ENCODE results near the gene ARHGAP6.

Gene ARHGAP6

DNA sequence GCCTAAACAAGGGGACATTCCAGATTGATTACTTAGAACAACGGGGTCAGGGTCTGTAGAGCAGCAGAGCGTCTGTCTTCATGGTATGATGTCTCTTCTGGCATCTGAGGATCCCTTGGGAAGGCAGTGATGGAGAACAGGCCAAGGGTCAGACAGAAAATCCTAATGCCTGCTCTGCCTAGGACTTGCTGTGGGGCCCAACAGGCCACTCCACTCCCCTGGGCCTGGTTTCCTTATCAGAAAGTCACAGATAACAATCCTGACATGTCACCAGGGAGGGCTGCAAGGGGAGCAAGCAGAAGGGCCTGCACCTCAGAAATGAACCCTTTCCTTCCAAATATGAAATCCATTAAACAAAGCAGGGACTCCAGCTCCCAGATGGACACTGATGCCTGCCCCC, 21.4 kb upstream of the ARHGAP6 start:
- no peak for DNase-seq (ENCODE audit: low read depth in 1 of 2, low spot score in 1 of 2)
- Histone ChIP-seq H3K4me3 (replicated peaks; ENCODE audit: insufficient read depth, low read length) (no peak overlapping the region), H3K27me3 (ENCODE audit: insufficient read depth, poor library complexity, severe bottlenecking) (no peaks in the 10 kb centered on the region), H3K27ac (replicated peaks) (no peak overlapping the region)
- TF ChIP-seq, protein P1, sequence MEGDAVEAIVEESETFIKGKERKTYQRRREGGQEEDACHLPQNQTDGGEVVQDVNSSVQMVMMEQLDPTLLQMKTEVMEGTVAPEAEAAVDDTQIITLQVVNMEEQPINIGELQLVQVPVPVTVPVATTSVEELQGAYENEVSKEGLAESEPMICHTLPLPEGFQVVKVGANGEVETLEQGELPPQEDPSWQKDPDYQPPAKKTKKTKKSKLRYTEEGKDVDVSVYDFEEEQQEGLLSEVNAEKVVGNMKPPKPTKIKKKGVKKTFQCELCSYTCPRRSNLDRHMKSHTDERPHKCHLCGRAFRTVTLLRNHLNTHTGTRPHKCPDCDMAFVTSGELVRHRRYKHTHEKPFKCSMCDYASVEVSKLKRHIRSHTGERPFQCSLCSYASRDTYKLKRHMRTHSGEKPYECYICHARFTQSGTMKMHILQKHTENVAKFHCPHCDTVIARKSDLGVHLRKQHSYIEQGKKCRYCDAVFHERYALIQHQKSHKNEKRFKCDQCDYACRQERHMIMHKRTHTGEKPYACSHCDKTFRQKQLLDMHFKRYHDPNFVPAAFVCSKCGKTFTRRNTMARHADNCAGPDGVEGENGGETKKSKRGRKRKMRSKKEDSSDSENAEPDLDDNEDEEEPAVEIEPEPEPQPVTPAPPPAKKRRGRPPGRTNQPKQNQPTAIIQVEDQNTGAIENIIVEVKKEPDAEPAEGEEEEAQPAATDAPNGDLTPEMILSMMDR (IDR thresholded peaks at IDR 0.05; ENCODE audit: insufficient read depth, low read length): no peak
- no peak for TF ChIP-seq SPI1 (IDR thresholded peaks at IDR 0.05; ENCODE audit: borderline replicate concordance, low read depth)
- TF ChIP-seq, protein P2, sequence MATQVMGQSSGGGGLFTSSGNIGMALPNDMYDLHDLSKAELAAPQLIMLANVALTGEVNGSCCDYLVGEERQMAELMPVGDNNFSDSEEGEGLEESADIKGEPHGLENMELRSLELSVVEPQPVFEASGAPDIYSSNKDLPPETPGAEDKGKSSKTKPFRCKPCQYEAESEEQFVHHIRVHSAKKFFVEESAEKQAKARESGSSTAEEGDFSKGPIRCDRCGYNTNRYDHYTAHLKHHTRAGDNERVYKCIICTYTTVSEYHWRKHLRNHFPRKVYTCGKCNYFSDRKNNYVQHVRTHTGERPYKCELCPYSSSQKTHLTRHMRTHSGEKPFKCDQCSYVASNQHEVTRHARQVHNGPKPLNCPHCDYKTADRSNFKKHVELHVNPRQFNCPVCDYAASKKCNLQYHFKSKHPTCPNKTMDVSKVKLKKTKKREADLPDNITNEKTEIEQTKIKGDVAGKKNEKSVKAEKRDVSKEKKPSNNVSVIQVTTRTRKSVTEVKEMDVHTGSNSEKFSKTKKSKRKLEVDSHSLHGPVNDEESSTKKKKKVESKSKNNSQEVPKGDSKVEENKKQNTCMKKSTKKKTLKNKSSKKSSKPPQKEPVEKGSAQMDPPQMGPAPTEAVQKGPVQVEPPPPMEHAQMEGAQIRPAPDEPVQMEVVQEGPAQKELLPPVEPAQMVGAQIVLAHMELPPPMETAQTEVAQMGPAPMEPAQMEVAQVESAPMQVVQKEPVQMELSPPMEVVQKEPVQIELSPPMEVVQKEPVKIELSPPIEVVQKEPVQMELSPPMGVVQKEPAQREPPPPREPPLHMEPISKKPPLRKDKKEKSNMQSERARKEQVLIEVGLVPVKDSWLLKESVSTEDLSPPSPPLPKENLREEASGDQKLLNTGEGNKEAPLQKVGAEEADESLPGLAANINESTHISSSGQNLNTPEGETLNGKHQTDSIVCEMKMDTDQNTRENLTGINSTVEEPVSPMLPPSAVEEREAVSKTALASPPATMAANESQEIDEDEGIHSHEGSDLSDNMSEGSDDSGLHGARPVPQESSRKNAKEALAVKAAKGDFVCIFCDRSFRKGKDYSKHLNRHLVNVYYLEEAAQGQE (IDR thresholded peaks at IDR 0.05; ENCODE audit: insufficient replicate concordance, low read depth): no peak
- TF ChIP-seq POLR2AphosphoS5 (IDR thresholded peaks at IDR 0.05; ENCODE audit: low read depth): no peak
- no peak for TF ChIP-seq GABPA (IDR thresholded peaks at IDR 0.05; ENCODE audit: low read depth)

DNA sequence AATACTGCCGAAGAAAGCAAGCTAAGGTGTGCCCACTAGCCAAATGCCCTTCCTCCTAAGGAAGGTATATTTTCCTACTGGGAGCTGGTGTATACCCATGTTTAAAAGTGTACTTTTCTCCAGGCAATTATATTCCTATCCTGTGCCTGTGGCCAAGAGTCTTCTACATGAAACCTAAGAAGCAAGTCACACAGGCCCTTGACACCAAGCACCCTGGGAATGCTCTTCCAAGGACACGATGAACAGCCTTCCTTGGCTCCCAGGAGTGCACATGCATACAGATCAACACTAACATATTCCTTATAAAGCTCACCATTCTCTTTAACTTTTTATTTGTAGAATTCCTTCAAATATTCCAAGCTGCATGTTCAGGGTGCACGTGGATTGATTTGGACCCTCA, 17.3 kb upstream of the ARHGAP6 start:
- no peaks in the 10 kb centered on the region for H3K27me3 ChIP-seq (ENCODE audit: insufficient read depth, poor library complexity, severe bottlenecking)
- no peak overlapping the region for H3K27ac ChIP-seq (replicated peaks)
- no peak for TF ChIP-seq GABPA (IDR thresholded peaks at IDR 0.05; ENCODE audit: low read depth)
- TF ChIP-seq, protein P1 (IDR thresholded peaks at IDR 0.05; ENCODE audit: insufficient read depth, low read length): no peak
- no peak for TF ChIP-seq SPI1 (IDR thresholded peaks at IDR 0.05; ENCODE audit: borderline replicate concordance, low read depth)
- TF ChIP-seq, protein P2 (IDR thresholded peaks at IDR 0.05; ENCODE audit: insufficient replicate concordance, low read depth): no peak
- no peak for TF ChIP-seq POLR2AphosphoS5 (IDR thresholded peaks at IDR 0.05; ENCODE audit: low read depth)
- no peak overlapping the region for H3K4me3 ChIP-seq (replicated peaks; ENCODE audit: insufficient read depth, low read length)
- no peak for DNase-seq (ENCODE audit: low read depth in 1 of 2, low spot score in 1 of 2)

- Histone ChIP-seq H3K4me3 (replicated peaks; ENCODE audit: insufficient read depth, low read length) (no peak overlapping the region), H3K27me3 (ENCODE audit: insufficient read depth, poor library complexity, severe bottlenecking) (peaks cover 3% of the 10 kb centered on the region), H3K27ac (replicated peaks) (no peak overlapping the region)
- DNase-seq (ENCODE audit: low read depth in 1 of 2, low spot score in 1 of 2): no peak
- TF ChIP-seq POLR2AphosphoS5 (IDR thresholded peaks at IDR 0.05; ENCODE audit: low read depth): no peak
- no peak for TF ChIP-seq GABPA (IDR thresholded peaks at IDR 0.05; ENCODE audit: low read depth)
- TF ChIP-seq, protein P1 (IDR thresholded peaks at IDR 0.05; ENCODE audit: insufficient read depth, low read length): no peak
- TF ChIP-seq SPI1 (IDR thresholded peaks at IDR 0.05; ENCODE audit: borderline replicate concordance, low read depth): no peak
- TF ChIP-seq, protein P2 (IDR thresholded peaks at IDR 0.05; ENCODE audit: insufficient replicate concordance, low read depth): no peak
Measured at GRCh38 chrX:11678158-11678557, 12.4 kb upstream of the ARHGAP6 start.

All from HL-60 (cell line).